Tibial nerve (tissue), 4 donors: ENCODE measurements around the gene TSACC. TPM values are rescaled to one million over a fixed set of nuclear protein-coding genes. Genes with fewer than 3 reads are reported as not detected.
"Not testable (repeated sequence)": the region's sequence is repeated elsewhere in the genome, so short reads cannot be mapped to it uniquely, and the experiment has no call there.

ENCODE experiments used
- DNase-seq, 2 donors: peaks; one replicate each; pipeline ENCODE4 v3.0.0-alpha.2; 2019; ENCODE audit warnings: low spot score in 2 of 2
- H3K27ac ChIP-seq, 4 donors: fragments of 200-600 bp; sonication (generic) in 3 of 4; one replicate each; pipeline ENCODE4 v1.5.1; 2017 to 2019; ENCODE audit warnings: mild to moderate bottlenecking in 1 of 4
- H3K27me3 ChIP-seq, 2 donors: fragments of 200-600 bp; sonication (generic) in 1 of 2; one replicate each; pipeline versions ENCODE4 v1.5.1 to v1.6.0; 2017 to 2019
- H3K36me3 ChIP-seq, 3 donors: fragments of 200-600 bp; sonication (generic); one replicate each; pipeline ENCODE4 v1.5.1; 2018 to 2019
- H3K4me1 ChIP-seq, 4 donors: fragments of 200-600 bp; sonication (generic) in 3 of 4; one replicate each; pipeline ENCODE4 v1.5.1; 2017 to 2019
- H3K4me3 ChIP-seq, 4 donors: fragments of 200-600 bp; sonication (generic) in 3 of 4; one replicate each; pipeline ENCODE4 v1.5.1; 2017 to 2019; ENCODE audit warnings: mild to moderate bottlenecking in 1 of 4, moderate library complexity in 1 of 4
- H3K9me3 ChIP-seq, 4 donors: fragments of 200-600 bp; sonication (generic) in 3 of 4; one replicate each; pipeline ENCODE4 v1.5.1; 2017 to 2019
- CTCF ChIP-seq, 5 experiments: fragments of 200-600 bp in 3 of 5; fragments of 450-650 bp in 2 of 5; sonication (generic) in 3 of 5; IDR thresholded peaks; one replicate each; pipeline ENCODE4 v1.5.1; 2016 to 2019; ENCODE audit warnings: antibody characterized with exemption in 5 of 5, mild to moderate bottlenecking in 3 of 5, moderate library complexity in 2 of 5
- EP300 ChIP-seq, 2 donors: sonication (generic); formaldehyde crosslinking; IDR thresholded peaks; one replicate each; pipeline ENCODE4 v1.6.1; 2017; ENCODE audit warnings: antibody characterized with exemption in 2 of 2, mild to moderate bottlenecking in 1 of 2
- POLR2A ChIP-seq, 2 donors: fragments of 450-650 bp; IDR thresholded peaks; one replicate each; pipeline ENCODE4 v1.6.1; 2017; ENCODE audit warnings: antibody characterized with exemption in 2 of 2, mild to moderate bottlenecking in 2 of 2, moderate library complexity in 2 of 2
- WGBS, 2 donors: methylation state at CpG; one replicate each; pipeline ENCODE4 v1.1.5; 2018; 5-methylcytosine and 5-hydroxymethylcytosine counted together
- total RNA-seq, 4 donors: library from RNA; depleted of rRNA; stranded (reverse); fragments of >200 nt; gene quantifications; one replicate each; pipeline ENCODE4 v1.1.0, GENCODE V29; 2016

TSACC gene
- total RNA-seq, 4 donors from 2014 or later = not detected

GRCh38 chr1:156342166-156342955, 4.0 kb downstream of the TSACC start:
- Histone ChIP-seq H3K27me3 (peaks cover 0 to 5% of the 10 kb centered on the region in 2 donors), H3K36me3 (no peaks in the 10 kb centered on the region), H3K9me3 (no peaks in the 10 kb centered on the region), H3K4me3 (no peak overlapping the region), H3K4me1 (peaks cover 0 to 1% (median under 1%) of the 10 kb centered on the region in 4 donors), H3K27ac (no peak overlapping the region)
- TF ChIP-seq POLR2A (IDR thresholded peaks at IDR 0.05) (no peak), CTCF (IDR thresholded peaks at IDR 0.05) (no peak), EP300 (IDR thresholded peaks at IDR 0.05) (no peak)
- WGBS, 2 donors = 86 to 90% methylated on average over 1 of the region's 1 CpG
- DNase-seq = no peak

DNA sequence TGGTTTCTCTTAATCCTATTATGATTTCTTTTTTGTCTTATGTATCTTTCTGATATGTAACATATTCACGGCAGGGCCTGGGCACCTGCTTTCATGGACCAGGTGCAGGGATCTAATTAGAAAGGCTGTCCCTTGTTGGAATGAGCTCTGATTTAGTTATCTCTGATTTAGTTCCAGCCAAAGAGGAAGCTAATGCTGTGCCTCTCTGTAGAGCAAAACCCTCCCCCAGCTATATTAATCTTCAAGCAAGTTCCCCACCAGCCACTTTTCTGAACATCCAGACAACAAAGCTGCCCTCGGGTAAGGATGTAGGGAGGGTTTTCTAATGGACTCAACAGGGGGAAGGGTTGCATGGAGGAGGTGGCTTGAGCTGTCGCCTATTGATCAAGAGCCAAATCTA, 6.1 kb downstream of the TSACC start:
- WGBS, 2 donors = 64 to 79% methylated on average over 3 of the region's 3 CpGs
- Histone ChIP-seq H3K36me3 (no peaks in the 10 kb centered on the region), H3K9me3 (no peaks in the 10 kb centered on the region), H3K4me3 (no peak overlapping the region), H3K4me1 (no peaks in the 10 kb centered on the region), H3K27me3 (peaks cover 0 to 5% of the 10 kb centered on the region in 2 donors), H3K27ac (no peak overlapping the region)
- DNase-seq = no peak
- TF ChIP-seq CTCF (IDR thresholded peaks at IDR 0.05) (no peak), EP300 (IDR thresholded peaks at IDR 0.05) (no peak), POLR2A (IDR thresholded peaks at IDR 0.05) (no peak)

- not testable (repeated sequence) for H3K27me3 ChIP-seq, H3K27ac ChIP-seq, H3K4me3 ChIP-seq, DNase-seq, H3K4me1 ChIP-seq, H3K9me3 ChIP-seq, H3K36me3 ChIP-seq
- 77 to 86% methylated on average over 2 of the region's 2 CpGs for WGBS, 2 donors
Measured at GRCh38 chr1:156346035-156346434, 7.7 kb downstream of the TSACC start.

DNA sequence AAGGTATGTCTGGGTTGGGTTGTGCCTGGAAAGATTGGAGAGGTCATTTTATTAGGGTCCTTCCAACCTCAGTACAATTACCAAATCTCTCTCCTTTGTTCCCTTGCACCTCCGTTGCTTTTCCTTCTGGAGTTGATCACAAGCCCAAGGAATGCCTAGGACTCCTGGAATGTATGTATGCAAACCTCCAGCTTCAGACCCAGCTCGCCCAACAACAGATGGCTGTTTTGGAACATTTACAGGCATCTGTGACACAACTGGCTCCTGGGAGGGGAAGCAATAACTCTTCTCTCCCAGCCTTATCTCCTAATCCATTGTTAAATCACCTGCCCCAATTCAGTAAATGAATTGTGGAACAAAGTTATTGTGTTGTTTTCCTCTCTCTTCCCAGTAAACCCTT, 8.3 kb downstream of the TSACC start:
- Histone ChIP-seq H3K4me1 (no peaks in the 10 kb centered on the region), H3K9me3 (no peaks in the 10 kb centered on the region), H3K27me3 (peaks cover 0 to 5% of the 10 kb centered on the region in 2 donors), H3K4me3 (no peak overlapping the region), H3K36me3 (no peaks in the 10 kb centered on the region), H3K27ac (no peak overlapping the region)
- no peak for DNase-seq
- no peak for TF ChIP-seq EP300 (IDR thresholded peaks at IDR 0.05)
- no peak for TF ChIP-seq POLR2A (IDR thresholded peaks at IDR 0.05)
- no peak for TF ChIP-seq CTCF (IDR thresholded peaks at IDR 0.05)
- 37 to 40% methylated on average over 2 of the region's 2 CpGs for WGBS, 2 donors

DNA sequence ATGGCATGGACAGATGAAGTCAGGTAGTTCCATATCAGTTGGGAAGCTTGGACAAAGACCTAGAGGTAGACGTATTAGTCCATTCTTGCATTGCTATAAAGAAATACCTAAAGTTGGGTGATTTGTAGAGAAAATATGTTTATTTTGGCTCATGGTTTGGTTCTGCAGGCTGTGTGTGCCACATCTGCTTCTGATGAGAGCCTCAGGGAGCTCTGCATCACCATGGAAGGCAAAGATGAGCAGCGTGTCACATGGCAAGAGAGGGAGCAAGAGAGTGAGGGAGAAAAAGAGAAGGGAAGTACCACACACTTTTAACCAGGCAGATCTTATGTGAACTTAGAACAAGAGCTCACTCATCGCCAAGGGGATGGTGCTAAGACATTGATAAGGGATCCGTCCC, 9.0 kb downstream of the TSACC start:
- no peaks in the 10 kb centered on the region for H3K9me3 ChIP-seq
- no peaks in the 10 kb centered on the region for H3K4me1 ChIP-seq
- H3K4me3 ChIP-seq = no peak overlapping the region
- no peaks in the 10 kb centered on the region for H3K36me3 ChIP-seq
- TF ChIP-seq EP300 (IDR thresholded peaks at IDR 0.05) (no peak), CTCF (IDR thresholded peaks at IDR 0.05) (no peak), POLR2A (IDR thresholded peaks at IDR 0.05) (no peak)
- no peak for DNase-seq
- no peak overlapping the region for H3K27ac ChIP-seq
- 72 to 78% methylated on average over 4 of the region's 4 CpGs for WGBS, 2 donors
- H3K27me3 ChIP-seq = peaks cover 0 to 5% of the 10 kb centered on the region in 2 donors

DNA sequence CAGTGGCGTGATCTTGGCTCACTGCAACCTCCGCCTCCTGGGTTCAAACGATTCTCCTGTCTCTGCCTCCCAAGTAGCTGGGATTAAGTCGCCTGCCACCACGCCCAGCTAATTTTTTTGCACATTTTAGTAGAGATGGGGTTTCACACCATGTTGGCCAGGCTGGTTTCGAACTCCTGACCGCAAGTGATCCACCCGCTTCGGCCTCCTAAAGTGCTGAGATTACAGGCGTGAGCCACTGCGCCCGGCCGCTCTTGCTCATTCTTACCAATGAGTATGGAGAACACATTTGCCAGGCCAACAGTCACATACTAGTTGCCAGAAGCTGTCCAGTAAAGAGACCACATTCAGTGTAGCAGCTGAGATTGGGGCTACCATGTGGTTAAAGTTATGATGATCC, 14.2 kb downstream of the TSACC start:
- 87 to 91% methylated on average over 13 of the region's 13 CpGs for WGBS, 2 donors
- H3K27ac ChIP-seq, H3K9me3 ChIP-seq, H3K4me1 ChIP-seq, H3K4me3 ChIP-seq, H3K36me3 ChIP-seq, DNase-seq: not testable (repeated sequence)
- H3K27me3 ChIP-seq = peaks cover 0 to 33% of the 10 kb centered on the region in 2 donors
